ENCODE results near the gene FCAR.
"Not testable (repeated sequence)": the region's sequence is repeated elsewhere in the genome, so short reads cannot be mapped to it uniquely, and the experiment has no call there.

Gene FCAR

DNA sequence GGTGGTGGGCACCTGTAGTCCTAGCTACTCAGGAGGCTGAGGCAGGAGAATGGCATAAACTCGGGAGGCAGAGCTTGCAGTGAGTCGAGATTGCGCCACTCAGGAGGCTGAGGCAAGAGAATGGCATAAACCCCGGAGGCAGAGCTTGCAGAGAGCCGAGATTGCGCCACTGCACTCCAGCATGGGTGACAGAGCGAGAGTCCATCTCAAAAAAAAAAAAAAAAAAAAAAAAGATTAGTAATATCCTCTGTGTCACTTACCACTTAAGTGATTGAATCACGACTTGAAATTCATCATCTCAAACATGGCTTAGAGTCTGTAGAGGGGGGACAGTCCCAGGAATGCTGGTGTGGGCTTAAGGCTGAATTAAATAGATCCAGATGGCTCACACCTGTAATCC, 27.1 kb downstream of the FCAR start:
- not testable (repeated sequence) for H3K36me3 ChIP-seq (ENCODE audit: insufficient read depth, low read length); H2AFZ ChIP-seq (ENCODE audit: low read depth, low read length); H3K4me1 ChIP-seq (ENCODE audit: insufficient read depth, low read length)

DNA sequence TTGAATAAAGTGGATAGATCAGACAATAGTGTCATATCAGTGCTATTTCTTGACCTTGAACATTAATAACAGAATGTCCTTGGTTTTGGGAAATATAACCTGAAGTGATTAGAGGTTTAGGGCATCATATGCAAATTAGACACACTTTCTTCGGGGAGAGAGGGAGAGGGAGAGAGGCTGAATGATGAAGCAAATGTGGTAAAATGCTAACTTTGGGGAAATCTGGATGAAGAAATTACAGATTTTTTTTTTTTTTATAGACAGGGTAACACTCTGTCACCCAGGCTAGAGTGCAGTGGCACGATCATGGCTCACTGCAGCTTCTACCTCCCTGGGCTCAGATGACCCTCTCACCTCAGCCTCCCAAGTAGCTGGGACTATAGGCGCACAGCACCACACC, 28.0 kb downstream of the FCAR start:
- H3K27me3 ChIP-seq (ENCODE audit: insufficient read depth, low read length), result peaks cover 5% of the 10 kb centered on the region
- no peak overlapping the region for H2AFZ ChIP-seq (ENCODE audit: low read depth, low read length)
- no peaks in the 10 kb centered on the region for H3K9me3 ChIP-seq (ENCODE audit: low read length)
- H3K36me3 ChIP-seq (ENCODE audit: insufficient read depth, low read length), result no peaks in the 10 kb centered on the region
- H3K4me3 ChIP-seq (ENCODE audit: low read length), result no peak overlapping the region
- no peaks in the 10 kb centered on the region for H3K4me1 ChIP-seq (ENCODE audit: insufficient read depth, low read length)

More for the DNA sequence above, 27.1 kb downstream of the FCAR start:
- H3K4me3 ChIP-seq (ENCODE audit: low read length); H3K27me3 ChIP-seq (ENCODE audit: insufficient read depth, low read length); H3K9me3 ChIP-seq (ENCODE audit: low read length): not testable (repeated sequence)

DNA sequence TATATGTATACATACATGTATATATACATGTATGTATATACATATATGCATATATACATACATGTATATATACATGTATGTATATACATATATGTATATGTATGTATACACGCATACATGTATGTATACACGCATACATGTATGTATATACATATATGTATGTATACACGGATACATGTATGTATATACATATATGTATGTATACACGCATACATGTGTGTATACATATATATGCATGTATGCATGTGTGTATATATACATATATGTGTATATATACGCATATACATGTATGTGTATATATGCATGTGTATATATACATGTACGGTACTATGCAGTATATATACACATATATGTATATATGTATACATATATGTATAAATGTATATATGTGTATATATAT, 29.3 kb downstream of the FCAR start:
- no peaks in the 10 kb centered on the region for H3K36me3 ChIP-seq (ENCODE audit: insufficient read depth, low read length)
- no peak overlapping the region for H2AFZ ChIP-seq (ENCODE audit: low read depth, low read length)
- no peak overlapping the region for H3K4me3 ChIP-seq (ENCODE audit: low read length)
- H3K9me3 ChIP-seq (ENCODE audit: low read length), result no peaks in the 10 kb centered on the region
- no peaks in the 10 kb centered on the region for H3K4me1 ChIP-seq (ENCODE audit: insufficient read depth, low read length)
- peaks cover 3% of the 10 kb centered on the region for H3K27me3 ChIP-seq (ENCODE audit: insufficient read depth, low read length)

DNA sequence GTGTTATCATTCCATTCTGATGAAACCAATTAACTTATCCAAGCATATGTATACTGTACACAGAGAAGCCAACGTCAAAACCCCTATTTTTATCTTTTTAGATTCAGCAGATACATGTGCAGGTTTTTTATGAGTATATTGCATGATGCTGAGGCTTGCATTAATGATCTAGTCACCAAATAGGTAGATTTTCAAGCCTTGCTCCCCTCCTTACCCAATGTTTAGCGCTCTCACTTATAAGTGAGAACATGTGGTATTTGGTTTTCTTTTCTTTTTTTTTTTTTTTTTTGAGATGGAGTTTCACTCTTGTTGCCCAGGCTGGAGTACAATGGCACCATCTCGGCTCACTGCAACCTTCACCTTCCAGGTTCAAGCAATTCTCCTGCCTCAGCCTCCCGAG, 30.2 kb downstream of the FCAR start:
- not testable (repeated sequence) for H3K27me3 ChIP-seq (ENCODE audit: insufficient read depth, low read length); H3K36me3 ChIP-seq (ENCODE audit: insufficient read depth, low read length); H3K4me1 ChIP-seq (ENCODE audit: insufficient read depth, low read length); H3K9me3 ChIP-seq (ENCODE audit: low read length); H2AFZ ChIP-seq (ENCODE audit: low read depth, low read length); H3K4me3 ChIP-seq (ENCODE audit: low read length)

DNA sequence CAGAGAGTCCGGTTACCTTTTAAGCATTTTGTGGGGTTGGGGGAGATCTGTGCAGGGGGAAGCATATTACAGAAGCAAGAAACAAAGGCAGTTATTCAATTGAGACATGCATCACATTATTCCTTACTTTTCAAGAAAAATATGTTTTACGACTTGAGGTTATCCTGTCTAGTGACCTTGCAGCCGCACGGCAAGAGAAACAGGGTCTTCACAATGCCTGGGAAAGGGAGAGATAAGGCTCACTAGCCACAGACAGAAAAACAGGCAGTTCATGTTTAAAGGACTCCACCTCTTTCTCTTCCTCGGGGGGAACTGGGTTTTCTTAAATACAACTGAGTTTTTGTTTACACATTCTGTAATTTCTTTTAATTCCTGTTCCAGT, 31.4 kb downstream of the FCAR start:
- Histone ChIP-seq H3K4me1 (ENCODE audit: insufficient read depth, low read length) (no peaks in the 10 kb centered on the region), H3K4me3 (ENCODE audit: low read length) (no peak overlapping the region), H3K9me3 (ENCODE audit: low read length) (peaks cover 4% of the 10 kb centered on the region), H3K36me3 (ENCODE audit: insufficient read depth, low read length) (no peaks in the 10 kb centered on the region), H2AFZ (ENCODE audit: low read depth, low read length) (no peak overlapping the region), H3K27me3 (ENCODE audit: insufficient read depth, low read length) (peaks cover 3% of the 10 kb centered on the region)

DNA sequence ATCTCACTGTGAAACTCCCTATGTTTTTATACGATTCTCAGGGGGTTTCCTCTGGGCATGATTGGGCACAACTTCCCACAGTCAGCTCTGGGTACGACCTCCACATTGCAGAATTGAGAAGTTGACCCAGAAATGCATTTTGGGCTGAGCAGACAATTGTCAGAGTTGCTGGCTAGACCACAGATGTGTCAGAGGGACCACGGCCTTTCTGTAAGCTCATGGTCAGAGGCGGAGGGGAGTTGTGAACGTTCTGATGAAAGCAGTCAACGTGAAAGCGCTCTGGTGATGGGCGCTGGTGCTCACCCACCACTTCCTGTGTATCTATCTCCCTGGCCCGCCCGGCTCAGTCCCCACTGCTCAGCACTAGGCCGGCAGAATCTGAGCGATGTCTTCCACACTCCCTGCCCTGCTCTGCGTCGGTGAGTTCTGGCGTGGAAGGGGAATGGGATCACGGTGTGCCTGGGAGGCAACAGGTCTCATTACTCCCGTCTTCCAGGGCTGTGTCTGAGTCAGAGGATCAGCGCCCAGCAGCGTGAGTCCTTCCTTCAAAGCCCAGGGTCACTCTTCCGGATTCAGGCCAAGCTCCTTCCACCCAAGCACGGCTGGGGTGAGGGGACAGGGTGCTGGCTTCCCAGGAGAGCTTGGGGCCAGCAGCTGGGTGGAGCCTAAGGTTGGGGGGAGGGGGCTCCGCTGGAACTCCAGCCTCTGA, 31.9 kb downstream of the FCAR start, which contains the start of gene NCR1:
NCR1 (plus strand) TSS at position 346 of the 709 bp plus-strand sequence; CDS start at position 386, 40 bp downstream.
- Histone ChIP-seq H3K4me3 (ENCODE audit: low read length) (no peak within 1 kb of the TSS), H3K27me3 (ENCODE audit: insufficient read depth, low read length) (peaks cover 2% of the 10 kb centered on the region), H2AFZ (ENCODE audit: low read depth, low read length) (no peak within 1 kb of the TSS), H3K9me3 (ENCODE audit: low read length) (peaks cover 4% of the 10 kb centered on the region), H3K36me3 (ENCODE audit: insufficient read depth, low read length) (no peaks in the 10 kb centered on the region), H3K4me1 (ENCODE audit: insufficient read depth, low read length) (no peaks in the 10 kb centered on the region)

DNA sequence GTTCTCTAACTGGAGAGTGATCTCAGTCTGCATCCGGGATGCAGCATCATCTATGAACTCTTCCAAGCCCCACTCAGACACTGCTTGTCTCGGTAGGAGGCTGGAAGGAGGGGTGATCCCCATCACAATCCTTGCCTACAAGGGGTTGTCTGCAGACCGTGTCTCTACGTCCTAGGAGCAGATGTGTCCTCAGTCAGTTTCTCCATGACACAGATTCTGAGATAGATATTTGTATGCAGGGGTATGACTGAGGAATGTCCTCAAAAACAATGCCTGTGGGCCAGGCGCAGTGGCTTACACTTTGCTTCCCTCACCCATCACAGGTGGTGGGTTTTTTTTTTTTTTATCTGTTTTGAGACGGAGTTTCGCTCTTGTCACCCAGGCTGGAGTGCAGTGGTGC, 32.8 kb downstream of the FCAR start:
- H2AFZ ChIP-seq (ENCODE audit: low read depth, low read length), result no peak overlapping the region
- H3K27me3 ChIP-seq (ENCODE audit: insufficient read depth, low read length), result peaks cover 2% of the 10 kb centered on the region
- no peaks in the 10 kb centered on the region for H3K36me3 ChIP-seq (ENCODE audit: insufficient read depth, low read length)
- peaks cover 4% of the 10 kb centered on the region for H3K9me3 ChIP-seq (ENCODE audit: low read length)
- H3K4me3 ChIP-seq (ENCODE audit: low read length), result no peak overlapping the region
- H3K4me1 ChIP-seq (ENCODE audit: insufficient read depth, low read length), result no peaks in the 10 kb centered on the region

DNA sequence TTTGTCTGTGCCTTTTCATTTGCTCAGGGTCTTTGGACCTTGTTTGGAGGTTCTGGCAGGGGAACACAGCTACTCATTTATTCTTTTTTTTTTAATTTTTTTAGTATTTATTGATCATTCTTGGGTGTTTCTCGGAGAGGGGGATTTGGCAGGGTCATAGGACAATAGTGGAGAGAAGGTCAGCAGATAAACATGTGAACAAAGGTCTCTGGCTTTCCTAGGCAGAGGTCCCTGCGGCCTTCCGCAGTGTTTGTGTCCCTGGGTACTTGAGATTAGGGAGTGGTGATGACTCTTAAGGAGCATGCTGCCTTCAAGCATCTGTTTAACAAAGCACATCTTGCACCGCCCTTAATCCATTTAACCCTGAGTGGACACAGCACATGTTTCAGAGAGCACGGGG, 33.9 kb downstream of the FCAR start:
- H3K36me3 ChIP-seq (ENCODE audit: insufficient read depth, low read length); H3K9me3 ChIP-seq (ENCODE audit: low read length); H3K4me1 ChIP-seq (ENCODE audit: insufficient read depth, low read length); H3K4me3 ChIP-seq (ENCODE audit: low read length); H2AFZ ChIP-seq (ENCODE audit: low read depth, low read length); H3K27me3 ChIP-seq (ENCODE audit: insufficient read depth, low read length): not testable (repeated sequence)

DNA sequence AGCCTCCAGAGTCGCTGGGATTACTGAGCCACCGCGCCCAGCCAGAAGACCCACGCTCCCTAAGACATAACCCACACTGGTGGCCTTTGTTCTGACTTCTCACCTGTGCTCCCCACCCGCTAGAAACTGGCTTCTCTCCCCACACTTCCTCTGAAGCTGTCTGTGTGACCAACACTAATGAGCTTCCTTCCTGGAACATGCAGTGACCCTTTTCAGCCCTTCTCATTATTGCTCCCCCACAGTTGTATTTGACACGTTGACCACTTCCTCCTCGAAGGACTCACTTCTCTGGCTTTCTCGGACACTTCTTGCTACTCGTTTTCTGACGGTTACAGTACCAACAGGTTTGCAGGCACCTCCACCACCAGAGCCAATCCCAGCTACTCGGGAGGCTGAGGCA, 42.8 kb downstream of the FCAR start:
- no peak overlapping the region for H3K4me3 ChIP-seq (ENCODE audit: low read length)
- H3K27me3 ChIP-seq (ENCODE audit: insufficient read depth, low read length), result peaks cover 2% of the 10 kb centered on the region
- H3K9me3 ChIP-seq (ENCODE audit: low read length), result no peaks in the 10 kb centered on the region
- no peaks in the 10 kb centered on the region for H3K36me3 ChIP-seq (ENCODE audit: insufficient read depth, low read length)
- H3K4me1 ChIP-seq (ENCODE audit: insufficient read depth, low read length), result no peaks in the 10 kb centered on the region
- H2AFZ ChIP-seq (ENCODE audit: low read depth, low read length), result no peak overlapping the region

DNA sequence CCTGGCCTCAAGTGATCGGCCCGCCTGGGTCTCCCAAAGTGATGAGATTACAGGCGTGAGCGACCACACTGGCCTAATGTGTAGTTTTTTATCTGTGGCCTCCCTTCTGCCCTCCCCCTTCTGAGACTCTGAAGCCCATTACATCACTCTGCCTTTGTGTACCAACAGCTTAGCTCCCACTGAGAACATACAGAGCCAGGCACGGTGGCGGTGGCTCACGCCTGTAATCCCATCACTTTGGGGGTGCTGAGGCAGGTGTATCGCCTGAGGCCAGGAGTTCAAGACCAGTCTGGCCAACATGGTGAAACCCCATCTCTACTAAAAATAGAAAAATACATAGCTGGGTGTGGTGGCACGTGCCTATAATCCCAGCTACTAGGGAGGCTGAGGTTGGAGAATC, 44.5 kb downstream of the FCAR start:
- Histone ChIP-seq H3K4me1 (ENCODE audit: insufficient read depth, low read length) (no peaks in the 10 kb centered on the region), H2AFZ (ENCODE audit: low read depth, low read length) (no peak overlapping the region), H3K36me3 (ENCODE audit: insufficient read depth, low read length) (no peaks in the 10 kb centered on the region), H3K27me3 (ENCODE audit: insufficient read depth, low read length) (no peaks in the 10 kb centered on the region), H3K4me3 (ENCODE audit: low read length) (no peak overlapping the region), H3K9me3 (ENCODE audit: low read length) (no peaks in the 10 kb centered on the region)

DNA sequence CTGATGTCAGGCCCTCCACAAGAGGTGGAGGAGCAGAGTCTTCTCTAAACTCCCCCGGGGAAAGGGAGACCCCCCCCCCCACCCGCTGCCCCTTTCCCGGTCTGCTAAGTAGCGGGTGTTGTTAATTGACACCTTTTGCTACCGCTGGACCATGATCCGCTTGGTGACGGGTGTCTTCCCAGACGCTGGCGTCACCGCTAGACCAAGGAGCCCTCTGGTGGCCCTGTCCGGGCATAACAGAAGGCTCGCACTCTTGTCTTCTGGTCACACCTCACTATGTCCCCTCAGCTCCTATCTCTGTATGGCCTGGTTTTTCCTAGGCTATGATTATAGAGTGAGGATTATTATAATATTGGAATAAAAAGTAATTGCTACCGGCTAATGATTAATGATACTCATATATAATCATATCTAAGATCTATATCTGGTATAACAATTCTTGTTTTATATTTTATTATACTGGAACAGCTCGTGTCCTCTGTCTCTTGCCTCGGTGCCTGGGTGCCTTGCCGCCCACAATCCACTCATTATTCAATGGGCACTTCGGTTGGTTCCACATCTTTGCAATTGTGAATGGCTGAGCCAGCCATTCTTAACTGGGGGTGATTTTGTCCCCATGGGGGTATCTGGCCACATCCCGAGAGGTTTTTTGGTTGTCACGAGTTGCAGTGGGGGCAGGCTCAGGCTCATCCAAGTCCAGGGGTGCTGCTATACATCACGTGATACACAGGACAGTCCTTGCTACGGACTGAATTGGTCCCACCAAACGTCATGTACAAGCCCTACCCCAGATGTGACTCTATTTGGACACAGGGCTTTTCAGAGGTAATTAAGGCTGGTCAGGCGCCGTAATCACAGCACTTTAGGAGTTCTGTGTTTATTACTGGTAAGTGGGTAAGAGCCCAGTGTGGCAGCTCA, 45.9 kb downstream of the FCAR start:
- not testable (repeated sequence) for H3K4me1 ChIP-seq (ENCODE audit: insufficient read depth, low read length); H3K9me3 ChIP-seq (ENCODE audit: low read length); H3K4me3 ChIP-seq (ENCODE audit: low read length); H2AFZ ChIP-seq (ENCODE audit: low read depth, low read length); H3K27me3 ChIP-seq (ENCODE audit: insufficient read depth, low read length); H3K36me3 ChIP-seq (ENCODE audit: insufficient read depth, low read length)

DNA sequence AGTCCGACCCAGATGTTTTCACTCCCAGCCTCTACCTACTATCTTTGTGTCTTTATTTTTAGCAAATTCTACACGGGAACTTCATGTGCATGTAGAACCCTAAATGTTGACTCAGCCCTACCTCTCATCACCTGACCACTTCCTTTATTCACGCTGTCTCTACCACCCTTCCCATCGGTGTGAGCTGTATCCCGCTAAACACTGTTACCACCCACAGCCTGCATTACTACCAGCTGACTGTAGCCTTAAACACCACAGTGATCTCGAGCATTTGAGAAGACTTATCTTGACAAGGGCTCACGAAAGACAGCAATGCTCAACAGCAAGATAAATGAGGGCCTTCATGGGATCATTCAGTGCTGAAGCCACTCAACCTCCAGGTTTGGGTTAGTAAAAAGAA, 47.0 kb downstream of the FCAR start:
- Histone ChIP-seq H3K4me1 (ENCODE audit: insufficient read depth, low read length) (no peaks in the 10 kb centered on the region), H3K9me3 (ENCODE audit: low read length) (no peaks in the 10 kb centered on the region), H2AFZ (ENCODE audit: low read depth, low read length) (no peak overlapping the region), H3K4me3 (ENCODE audit: low read length) (no peak overlapping the region), H3K27me3 (ENCODE audit: insufficient read depth, low read length) (no peaks in the 10 kb centered on the region), H3K36me3 (ENCODE audit: insufficient read depth, low read length) (no peaks in the 10 kb centered on the region)

DNA sequence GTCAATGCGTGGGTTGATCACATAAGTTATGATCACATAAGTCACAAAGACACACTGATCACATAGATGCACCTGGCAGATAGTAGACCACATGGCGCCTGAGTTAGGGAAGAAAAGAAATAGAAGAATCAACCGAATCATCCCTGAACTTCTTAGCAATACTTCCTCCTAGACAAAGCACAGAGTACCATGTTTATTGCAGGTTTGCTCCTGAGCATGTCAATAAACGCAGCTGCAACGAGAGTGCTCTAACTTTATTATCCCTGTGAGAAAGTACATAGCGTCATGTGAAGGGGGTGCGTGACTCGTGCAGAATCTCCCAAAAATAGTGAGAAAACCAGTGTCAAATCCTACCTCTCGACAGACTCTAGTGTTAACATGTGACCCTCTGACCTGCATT, 49.2 kb downstream of the FCAR start:
- no peaks in the 10 kb centered on the region for H3K27me3 ChIP-seq (ENCODE audit: insufficient read depth, low read length)
- peaks cover 5% of the 10 kb centered on the region for H3K9me3 ChIP-seq (ENCODE audit: low read length)
- no peaks in the 10 kb centered on the region for H3K36me3 ChIP-seq (ENCODE audit: insufficient read depth, low read length)
- H2AFZ ChIP-seq (ENCODE audit: low read depth, low read length), result no peak overlapping the region
- H3K4me3 ChIP-seq (ENCODE audit: low read length), result no peak overlapping the region
- no peaks in the 10 kb centered on the region for H3K4me1 ChIP-seq (ENCODE audit: insufficient read depth, low read length)
